GM18499 (cell line): ENCODE data around the gene HLA-DQB1.
"Not testable (repeated sequence)": the region's sequence is repeated elsewhere in the genome, so short reads cannot be mapped to it uniquely, and the experiment has no call there.

ENCODE experiments used
- ATAC-seq: cut with Tn5 transposase; IDR thresholded peaks from one replicate; pipeline ENCODE4 v1.9.1; 2021; ENCODE audit warnings: moderate number of reproducible peaks; ENCODE audit not compliant: insufficient read depth, unreplicated experiment

HLA-DQB1 gene

GRCh38 chr6:32629793-32630192 lies 36.7 kb downstream of the HLA-DQB1 start:
- not testable (repeated sequence) for ATAC-seq

- no peak for ATAC-seq
Measured at GRCh38 chr6:32627831-32628230, 38.6 kb downstream of the HLA-DQB1 start.

GRCh38 chr6:32627249-32627648 lies 39.2 kb downstream of the HLA-DQB1 start:
- no peak for ATAC-seq

- ATAC-seq = no peak
Measured at GRCh38 chr6:32625137-32625536, 41.3 kb downstream of the HLA-DQB1 start.

- ATAC-seq = no peak
Measured at GRCh38 chr6:32624565-32624964, 41.9 kb downstream of the HLA-DQB1 start.

- ATAC-seq = no peak
Measured at GRCh38 chr6:32623693-32624092, 42.8 kb downstream of the HLA-DQB1 start.

- ATAC-seq = peak; percentile 61
Measured at GRCh38 chr6:32622545-32623401, 43.7 kb downstream of the HLA-DQB1 start.

GRCh38 chr6:32621372-32621771 lies 45.1 kb downstream of the HLA-DQB1 start:
- no peak for ATAC-seq

GRCh38 chr6:32617751-32618150 lies 48.7 kb downstream of the HLA-DQB1 start:
- ATAC-seq = no peak

- no peak for ATAC-seq
Measured at GRCh38 chr6:32615885-32616532, 50.4 kb downstream of the HLA-DQB1 start.

- ATAC-seq = no peak
Measured at GRCh38 chr6:32614366-32615081, 51.9 kb downstream of the HLA-DQB1 start.

- no peak for ATAC-seq
Measured at GRCh38 chr6:32613475-32613874, 53.0 kb downstream of the HLA-DQB1 start.

GRCh38 chr6:32610682-32611296 lies 55.7 kb downstream of the HLA-DQB1 start:
- ATAC-seq = no peak

- ATAC-seq = peak; percentile 66
Measured at GRCh38 chr6:32609731-32610640, 56.5 kb downstream of the HLA-DQB1 start.
